ENCODE data around the gene ATP6V0D1.

The ATP6V0D1 gene

GRCh38 chr16:67391424-67392300, 89.3 kb downstream of the ATP6V0D1 start:
- no peak overlapping the region for H3K4me3 ChIP-seq (ENCODE audit: low read depth, low read length)
- no peak for TF ChIP-seq CTCF (IDR thresholded peaks at IDR 0.05; ENCODE audit: control insufficient read depth, extremely low read depth, insufficient read depth)
- DNase-seq (ENCODE audit: low read depth) = no peak

GRCh38 chr16:67390816-67391423, 90.0 kb downstream of the ATP6V0D1 start:
- H3K4me3 ChIP-seq (ENCODE audit: low read depth, low read length) = no peak overlapping the region
- TF ChIP-seq CTCF (IDR thresholded peaks at IDR 0.05; ENCODE audit: control insufficient read depth, extremely low read depth, insufficient read depth) = no peak
- DNase-seq (ENCODE audit: low read depth) = no peak

GRCh38 chr16:67389911-67390815, 90.8 kb downstream of the ATP6V0D1 start:
- no peak for DNase-seq (ENCODE audit: low read depth)
- no peak overlapping the region for H3K4me3 ChIP-seq (ENCODE audit: low read depth, low read length)
- no peak for TF ChIP-seq CTCF (IDR thresholded peaks at IDR 0.05; ENCODE audit: control insufficient read depth, extremely low read depth, insufficient read depth)

GRCh38 chr16:67388591-67388990, 92.4 kb downstream of the ATP6V0D1 start:
- no peak for TF ChIP-seq CTCF (IDR thresholded peaks at IDR 0.05; ENCODE audit: control insufficient read depth, extremely low read depth, insufficient read depth)
- no peak overlapping the region for H3K4me3 ChIP-seq (ENCODE audit: low read depth, low read length)
- no peak for DNase-seq (ENCODE audit: low read depth)

DNA sequence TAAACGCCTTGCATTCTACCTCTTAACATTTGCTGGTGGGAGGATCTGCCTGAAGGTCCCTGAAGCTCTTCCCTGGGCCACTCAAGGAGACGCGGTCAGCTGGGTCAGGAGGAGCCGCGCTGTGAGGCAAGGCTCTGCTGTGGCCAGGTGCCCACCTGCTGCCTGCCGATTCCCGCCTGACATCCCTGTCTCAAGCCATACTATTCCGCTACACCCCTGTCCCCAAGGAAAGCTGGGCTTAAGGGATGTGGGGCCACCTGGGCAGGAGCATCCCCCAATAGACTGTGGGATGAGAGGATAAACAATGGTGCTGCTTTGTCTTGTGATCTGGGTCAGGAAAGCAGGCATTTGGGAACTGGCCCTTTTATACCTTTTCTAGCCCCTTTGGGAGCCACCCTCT, 92.8 kb downstream of the ATP6V0D1 start:
- no peak for DNase-seq (ENCODE audit: low read depth)
- no peak for TF ChIP-seq CTCF (IDR thresholded peaks at IDR 0.05; ENCODE audit: control insufficient read depth, extremely low read depth, insufficient read depth)
- H3K4me3 ChIP-seq (ENCODE audit: low read depth, low read length) = no peak overlapping the region

Data from LNCaP clone FGC (cell line).